WTC11 (cell line): Measurements from ENCODE around the gene ZNF521. TPM values are rescaled to one million over a fixed set of nuclear protein-coding genes. Genes with fewer than 3 reads are reported as not detected.
"Not testable (repeated sequence)": the region's sequence is repeated elsewhere in the genome, so short reads cannot be mapped to it uniquely, and the experiment has no call there.

Experiments used
- ATAC-seq: fragments of 200-7000 bp; cut with Tn5 transposase; 2 replicates; pipeline ENCODE4 v1.10.0; 2021; ENCODE audit warnings: mild to moderate bottlenecking, moderate library complexity
- CTCF ChIA-PET: fragments of 300-600 bp; sonication (Branson Sonifier 250); formaldehyde crosslinking; loops from one replicate; lab custom pipeline; 2021; ENCODE audit warnings: antibody characterized with exemption; lab: Charles Lee
- POLR2A ChIA-PET: fragments of 350-600 bp; sonication (Branson Sonifier 250); formaldehyde crosslinking; loops from one replicate; lab custom pipeline; 2021; ENCODE audit warnings: antibody characterized with exemption; lab: Charles Lee
- DNase-seq: peaks from one replicate; pipeline ENCODE4 v3.0.0; 2021; ENCODE audit warnings: low spot score
- H3K27ac Mint-ChIP-seq: 2 replicates; pipeline ENCODE4 v1.8.0; 2021; ENCODE audit warnings: mixed read lengths
- H3K27me3 Mint-ChIP-seq: 2 replicates; pipeline ENCODE4 v1.8.0; 2021; ENCODE audit warnings: low read depth, mild to moderate bottlenecking, moderate library complexity, mixed read lengths
- H3K36me3 Mint-ChIP-seq: 2 replicates; pipeline ENCODE4 v1.8.0; 2021; ENCODE audit warnings: mixed read lengths
- H3K4me1 Mint-ChIP-seq: 2 replicates; pipeline ENCODE4 v1.8.0; 2022; ENCODE audit warnings: mixed read lengths
- H3K4me3 Mint-ChIP-seq: 2 replicates; pipeline ENCODE4 v1.8.0; 2021; ENCODE audit warnings: mild to moderate bottlenecking, moderate library complexity, mixed read lengths
- H3K9me3 Mint-ChIP-seq: 2 replicates; pipeline ENCODE4 v1.8.0; 2021; ENCODE audit warnings: mixed read lengths
- ATF1 ChIP-seq: sonication (generic); formaldehyde crosslinking; IDR thresholded peaks from 2 replicates; pipeline ENCODE4 v1.8.1; 2023; ENCODE audit warnings: mild to moderate bottlenecking, moderate library complexity, missing genetic modification reagents
- CREB1 ChIP-seq: sonication (generic); formaldehyde crosslinking; IDR thresholded peaks from 2 replicates; pipeline ENCODE4 v1.8.0; 2023; ENCODE audit warnings: mild to moderate bottlenecking, missing genetic modification reagents
- CREM ChIP-seq: sonication (generic); formaldehyde crosslinking; IDR thresholded peaks from 2 replicates; pipeline ENCODE4 v1.8.1; 2022; ENCODE audit warnings: mild to moderate bottlenecking, missing genetic modification reagents, moderate library complexity
- ETV6 ChIP-seq: sonication (generic); formaldehyde crosslinking; IDR thresholded peaks from 2 replicates; pipeline ENCODE4 v1.8.1; 2022; ENCODE audit warnings: mild to moderate bottlenecking, missing genetic modification reagents
- FOXK1 ChIP-seq: sonication (generic); formaldehyde crosslinking; IDR thresholded peaks from 2 replicates; pipeline ENCODE4 v1.8.0; 2022; ENCODE audit warnings: mild to moderate bottlenecking, moderate library complexity, missing genetic modification reagents
- GRHL2 ChIP-seq: fragments of 250-450 bp; sonication (Bioruptor Pico); IDR thresholded peaks from 2 replicates; pipeline ENCODE4 v1.8.0; 2022; ENCODE audit warnings: mild to moderate bottlenecking, moderate library complexity; ENCODE audit not compliant: insufficient replicate concordance, severe bottlenecking
- MXD4 ChIP-seq: fragments of 250-450 bp; sonication (Bioruptor Pico); IDR thresholded peaks from 2 replicates; pipeline ENCODE4 v1.8.0; 2021; ENCODE audit warnings: mild to moderate bottlenecking, moderate library complexity, borderline replicate concordance
- NFATC4 ChIP-seq: fragments of 250-450 bp; sonication (Bioruptor Pico); IDR thresholded peaks from 2 replicates; pipeline ENCODE4 v1.9.0; 2021; ENCODE audit warnings: mild to moderate bottlenecking
- NR1H2 ChIP-seq: sonication (generic); formaldehyde crosslinking; IDR thresholded peaks from 2 replicates; pipeline ENCODE4 v1.9.0; 2021; ENCODE audit warnings: mild to moderate bottlenecking, moderate library complexity, missing genetic modification reagents
- NR2C2 ChIP-seq: sonication (generic); formaldehyde crosslinking; IDR thresholded peaks from 2 replicates; pipeline ENCODE4 v1.8.0; 2022; ENCODE audit warnings: mild to moderate bottlenecking, missing genetic modification reagents
- RELA ChIP-seq: sonication (generic); formaldehyde crosslinking; IDR thresholded peaks from 2 replicates; pipeline ENCODE4 v1.8.1; 2022; ENCODE audit warnings: missing genetic modification reagents, mild to moderate bottlenecking, borderline replicate concordance
- SOX15 ChIP-seq: fragments of 250-450 bp; sonication (Bioruptor Pico); IDR thresholded peaks from 2 replicates; pipeline ENCODE4 v1.9.0; 2021; ENCODE audit warnings: mild to moderate bottlenecking
- SP1 ChIP-seq: sonication (generic); formaldehyde crosslinking; conservative IDR thresholded peaks from 2 replicates; pipeline ENCODE4 v1.8.1; 2022; ENCODE audit warnings: missing genetic modification reagents
- ZNF232 ChIP-seq: sonication (generic); formaldehyde crosslinking; IDR thresholded peaks from 2 replicates; pipeline ENCODE4 v1.8.0; 2022; ENCODE audit warnings: mild to moderate bottlenecking, missing genetic modification reagents
- ZNF263 ChIP-seq: sonication (generic); formaldehyde crosslinking; IDR thresholded peaks from 2 replicates; pipeline ENCODE4 v1.8.1; 2022; ENCODE audit warnings: low read depth, mild to moderate bottlenecking, moderate library complexity, missing genetic modification reagents
- ZNF396 ChIP-seq: fragments of 250-450 bp; sonication (Bioruptor Pico); IDR thresholded peaks from 2 replicates; pipeline ENCODE4 v1.8.0; 2021; ENCODE audit warnings: mild to moderate bottlenecking, moderate library complexity, borderline replicate concordance
- ZNF423 ChIP-seq: fragments of 250-450 bp; sonication (Bioruptor Pico); IDR thresholded peaks from 2 replicates; pipeline ENCODE4 v2.1.2; 2022; ENCODE audit warnings: mild to moderate bottlenecking, moderate library complexity
- total RNA-seq: library from RNA; stranded (reverse); gene quantifications from 3 replicates; pipeline ENCODE4 v1.2.3, GENCODE V29; 2021
- TF ChIP-seq, protein P1 (sequence below): sonication (generic); formaldehyde crosslinking; IDR thresholded peaks from 2 replicates; pipeline ENCODE4 v1.8.1; 2022; ENCODE audit warnings: mild to moderate bottlenecking, moderate library complexity, missing genetic modification reagents
- TF ChIP-seq, protein P2 (sequence below): fragments of 250-450 bp; sonication (Bioruptor Pico); IDR thresholded peaks from 2 replicates; pipeline ENCODE4 v1.9.0; 2021; ENCODE audit warnings: mild to moderate bottlenecking, borderline replicate concordance

The ZNF521 gene
- total RNA-seq, 1 experiment from 2014 or later: 15.3 TPM

DNA sequence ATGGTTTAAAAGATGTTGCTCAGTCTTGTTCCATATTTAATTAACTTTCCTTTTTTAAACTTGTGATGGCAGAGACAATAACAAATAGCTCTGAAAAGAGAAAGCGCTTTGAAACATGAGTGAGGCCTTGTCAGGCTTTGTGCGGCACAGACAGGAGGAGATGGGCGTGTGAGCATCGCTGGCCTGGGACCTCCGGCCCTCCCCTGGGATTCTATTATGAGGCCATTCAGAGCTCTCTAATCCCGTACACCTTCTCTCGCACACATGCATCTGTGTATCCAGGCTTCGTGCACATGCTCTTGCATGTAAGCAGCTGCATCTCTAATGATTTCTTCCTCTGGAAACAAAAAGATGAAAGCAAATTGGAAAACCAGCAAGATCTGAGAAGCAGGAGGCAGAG is 313.7 kb downstream of the ZNF521 start:
- ChIA-PET POLR2A (no interaction called here), CTCF (no interaction called here)
- peaks cover 18% of the 10 kb centered on the region for H3K4me1 Mint-ChIP-seq
- no peak for DNase-seq
- no peaks in the 10 kb centered on the region for H3K36me3 Mint-ChIP-seq
- H3K27ac Mint-ChIP-seq: no peak overlapping the region
- H3K4me3 Mint-ChIP-seq: no peak overlapping the region
- peaks cover 46% of the 10 kb centered on the region for H3K27me3 Mint-ChIP-seq
- ATAC-seq: no peak
- TF ChIP-seq ZNF232 (no peak), CREM (CRISPR knock-in tag) (no peak)
- no peaks in the 10 kb centered on the region for H3K9me3 Mint-ChIP-seq

DNA sequence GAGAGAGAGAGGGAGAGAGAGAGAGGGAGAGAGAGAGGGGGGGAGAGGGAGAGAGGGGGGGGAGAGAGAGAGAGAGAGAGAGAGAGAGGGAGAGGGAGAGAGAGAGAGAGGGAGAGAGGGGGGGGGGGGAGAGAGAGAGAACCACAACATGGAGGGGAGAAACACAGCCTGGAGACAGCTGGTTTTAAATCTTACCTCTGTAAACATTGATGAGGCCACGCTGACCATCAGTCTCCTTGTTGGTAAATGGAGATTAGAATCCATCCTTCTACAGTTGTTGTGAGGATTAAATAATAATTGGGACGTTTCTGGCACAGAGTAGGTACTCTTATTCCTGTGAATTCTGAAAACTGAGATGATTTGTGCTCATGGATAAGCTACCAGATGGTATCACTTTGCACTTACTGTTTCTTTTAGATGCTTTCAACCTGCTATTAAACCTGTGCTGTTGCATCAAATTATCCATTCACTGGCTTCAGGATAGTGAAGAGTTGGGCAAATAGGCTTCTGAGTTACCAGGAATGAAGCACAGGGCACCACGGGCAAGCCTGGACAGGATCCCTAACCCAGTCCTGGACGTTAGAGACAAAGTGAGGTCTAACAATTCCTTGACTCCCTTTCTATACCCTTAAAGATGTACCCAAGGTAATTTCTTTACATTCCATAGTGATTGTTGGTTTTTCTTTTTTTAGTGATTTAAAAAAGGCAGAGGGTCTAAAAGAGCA is 318.1 kb downstream of the ZNF521 start:
- ChIA-PET CTCF (no interaction called here), POLR2A (no interaction called here)
- H3K27ac Mint-ChIP-seq: no peak overlapping the region
- peaks cover 4% of the 10 kb centered on the region; the same call in 1 of the 2 replicates for H3K4me1 Mint-ChIP-seq
- TF ChIP-seq RELA (CRISPR knock-in tag) (no peak), ZNF232 (no peak), ATF1 (CRISPR knock-in tag) (no peak), ZNF396 (CRISPR knock-in tag) (no peak), NFATC4 (CRISPR knock-in tag) (no peak), CREB1 (CRISPR knock-in tag) (no peak), ETV6 (CRISPR knock-in tag) (no peak), SP1 (no peak), SOX15 (CRISPR knock-in tag) (no peak), GRHL2 (CRISPR knock-in tag) (no peak), ZNF423 (no peak), NR1H2 (CRISPR knock-in tag) (no peak), FOXK1 (CRISPR knock-in tag) (no peak)
- TF ChIP-seq, protein P1, sequence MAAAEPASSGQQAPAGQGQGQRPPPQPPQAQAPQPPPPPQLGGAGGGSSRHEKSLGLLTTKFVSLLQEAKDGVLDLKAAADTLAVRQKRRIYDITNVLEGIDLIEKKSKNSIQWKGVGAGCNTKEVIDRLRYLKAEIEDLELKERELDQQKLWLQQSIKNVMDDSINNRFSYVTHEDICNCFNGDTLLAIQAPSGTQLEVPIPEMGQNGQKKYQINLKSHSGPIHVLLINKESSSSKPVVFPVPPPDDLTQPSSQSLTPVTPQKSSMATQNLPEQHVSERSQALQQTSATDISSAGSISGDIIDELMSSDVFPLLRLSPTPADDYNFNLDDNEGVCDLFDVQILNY (CRISPR knock-in tag): no peak
- ATAC-seq (no peak), DNase-seq (no peak)
- H3K9me3 Mint-ChIP-seq: peaks cover 14% of the 10 kb centered on the region
- 0 out of 2 replicates have a peak, but pooled peaks cover 3% of the 10 kb centered on the region for H3K36me3 Mint-ChIP-seq
- H3K4me3 Mint-ChIP-seq: no peak overlapping the region
- H3K27me3 Mint-ChIP-seq: peaks cover 17% of the 10 kb centered on the region

DNA sequence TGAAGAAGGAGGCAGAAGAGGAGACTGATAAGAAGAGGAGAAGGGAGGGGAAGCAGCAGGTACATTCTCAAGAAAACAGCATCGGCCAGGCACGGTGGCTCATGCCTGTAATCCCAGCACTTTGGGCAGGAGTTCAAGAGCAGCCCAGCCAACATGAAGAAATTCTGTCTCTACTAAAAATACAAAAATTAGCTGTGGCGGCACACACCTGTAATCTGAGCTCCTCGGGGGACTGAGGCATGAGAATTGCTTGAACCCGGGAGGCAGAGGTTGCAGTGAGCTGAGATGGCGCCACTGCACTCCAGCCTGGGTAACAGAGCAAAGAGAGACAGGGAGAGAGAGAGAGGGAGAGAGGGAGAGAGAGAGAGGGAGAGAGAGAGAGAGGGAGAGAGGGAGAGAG is 318.8 kb downstream of the ZNF521 start:
- H3K36me3 Mint-ChIP-seq, H3K4me1 Mint-ChIP-seq, H3K4me3 Mint-ChIP-seq, H3K27ac Mint-ChIP-seq, POLR2A ChIA-PET, ATAC-seq, DNase-seq, CTCF ChIA-PET: not testable (repeated sequence)
- H3K27me3 Mint-ChIP-seq: peaks cover 17% of the 10 kb centered on the region
- peaks cover 14% of the 10 kb centered on the region for H3K9me3 Mint-ChIP-seq

DNA sequence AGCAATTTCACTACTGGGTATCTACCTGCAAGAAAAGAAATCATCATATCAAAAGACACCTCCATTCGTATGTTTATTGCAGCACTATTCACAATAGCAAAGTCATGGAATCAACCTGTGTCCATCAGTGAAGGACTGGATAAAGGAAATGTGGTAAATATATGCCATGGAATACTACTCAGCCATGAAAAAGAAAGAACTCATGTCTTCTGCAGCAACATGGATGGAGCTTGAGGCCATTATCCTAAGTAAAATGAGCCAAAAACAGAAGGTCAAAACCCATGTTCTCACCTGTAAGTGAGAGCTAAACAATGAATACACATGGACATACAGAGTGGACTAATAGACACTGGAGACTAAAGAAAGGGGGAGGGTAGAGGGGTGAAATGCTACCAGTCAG is 322.2 kb downstream of the ZNF521 start:
- DNase-seq: no peak
- CTCF ChIA-PET: no interaction called here

DNA sequence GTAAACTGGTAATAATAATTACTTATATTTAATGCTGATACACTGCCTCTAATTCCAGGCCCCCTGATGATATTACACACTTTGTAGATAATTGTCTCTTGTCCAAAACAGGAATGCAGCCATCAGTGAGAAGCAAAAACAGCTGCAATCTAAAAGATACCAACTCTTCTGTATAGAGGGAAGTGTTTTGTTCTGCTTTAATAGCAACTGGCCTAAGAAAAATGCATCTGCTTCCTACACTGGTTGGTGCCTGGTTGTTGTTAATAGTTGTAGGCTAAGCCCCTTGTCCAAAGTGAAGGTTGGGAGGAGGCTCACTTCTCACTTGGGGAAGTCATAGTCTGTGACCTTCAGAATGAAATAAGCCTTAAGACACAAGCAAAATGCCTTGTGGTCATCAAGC is 332.0 kb downstream of the ZNF521 start:
- Mint-ChIP-seq H3K4me1 (peaks cover 9% of the 10 kb centered on the region), H3K4me3 (no peak overlapping the region), H3K27ac (no peak overlapping the region), H3K27me3 (no peaks in the 10 kb centered on the region), H3K9me3 (no peaks in the 10 kb centered on the region), H3K36me3 (no peaks in the 10 kb centered on the region)
- DNase-seq (no peak), ATAC-seq (no peak)
- ChIA-PET CTCF (no interaction called here), POLR2A (no interaction called here)
- TF ChIP-seq ZNF232: no peak
- TF ChIP-seq, protein P2, sequence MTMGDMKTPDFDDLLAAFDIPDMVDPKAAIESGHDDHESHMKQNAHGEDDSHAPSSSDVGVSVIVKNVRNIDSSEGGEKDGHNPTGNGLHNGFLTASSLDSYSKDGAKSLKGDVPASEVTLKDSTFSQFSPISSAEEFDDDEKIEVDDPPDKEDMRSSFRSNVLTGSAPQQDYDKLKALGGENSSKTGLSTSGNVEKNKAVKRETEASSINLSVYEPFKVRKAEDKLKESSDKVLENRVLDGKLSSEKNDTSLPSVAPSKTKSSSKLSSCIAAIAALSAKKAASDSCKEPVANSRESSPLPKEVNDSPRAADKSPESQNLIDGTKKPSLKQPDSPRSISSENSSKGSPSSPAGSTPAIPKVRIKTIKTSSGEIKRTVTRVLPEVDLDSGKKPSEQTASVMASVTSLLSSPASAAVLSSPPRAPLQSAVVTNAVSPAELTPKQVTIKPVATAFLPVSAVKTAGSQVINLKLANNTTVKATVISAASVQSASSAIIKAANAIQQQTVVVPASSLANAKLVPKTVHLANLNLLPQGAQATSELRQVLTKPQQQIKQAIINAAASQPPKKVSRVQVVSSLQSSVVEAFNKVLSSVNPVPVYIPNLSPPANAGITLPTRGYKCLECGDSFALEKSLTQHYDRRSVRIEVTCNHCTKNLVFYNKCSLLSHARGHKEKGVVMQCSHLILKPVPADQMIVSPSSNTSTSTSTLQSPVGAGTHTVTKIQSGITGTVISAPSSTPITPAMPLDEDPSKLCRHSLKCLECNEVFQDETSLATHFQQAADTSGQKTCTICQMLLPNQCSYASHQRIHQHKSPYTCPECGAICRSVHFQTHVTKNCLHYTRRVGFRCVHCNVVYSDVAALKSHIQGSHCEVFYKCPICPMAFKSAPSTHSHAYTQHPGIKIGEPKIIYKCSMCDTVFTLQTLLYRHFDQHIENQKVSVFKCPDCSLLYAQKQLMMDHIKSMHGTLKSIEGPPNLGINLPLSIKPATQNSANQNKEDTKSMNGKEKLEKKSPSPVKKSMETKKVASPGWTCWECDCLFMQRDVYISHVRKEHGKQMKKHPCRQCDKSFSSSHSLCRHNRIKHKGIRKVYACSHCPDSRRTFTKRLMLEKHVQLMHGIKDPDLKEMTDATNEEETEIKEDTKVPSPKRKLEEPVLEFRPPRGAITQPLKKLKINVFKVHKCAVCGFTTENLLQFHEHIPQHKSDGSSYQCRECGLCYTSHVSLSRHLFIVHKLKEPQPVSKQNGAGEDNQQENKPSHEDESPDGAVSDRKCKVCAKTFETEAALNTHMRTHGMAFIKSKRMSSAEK (CRISPR knock-in tag): no peak
- TF ChIP-seq ZNF263 (CRISPR knock-in tag): no peak
- TF ChIP-seq NR2C2 (CRISPR knock-in tag): no peak
- TF ChIP-seq, all 79 proteins: peak for 0

More for the DNA sequence above, 322.2 kb downstream of the ZNF521 start:
- Mint-ChIP-seq H3K27ac (no peak overlapping the region), H3K27me3 (peaks cover 16% of the 10 kb centered on the region), H3K9me3 (peaks cover 14% of the 10 kb centered on the region), H3K4me1 (peaks cover 5% of the 10 kb centered on the region), H3K4me3 (no peak overlapping the region), H3K36me3 (0 out of 2 replicates have a peak, but pooled peaks cover 3% of the 10 kb centered on the region)
- ATAC-seq: no peak
- no peak for TF ChIP-seq MXD4
- POLR2A ChIA-PET: interaction anchor here (0.6 kb wide), 1 partner anchor 1155 kb away, joined by 9 read pairs; no protein-coding TSS in a partner anchor
